Endothelial cell of umbilical vein (primary cell): Measurements from ENCODE around the gene NSUN7.

Experiments used
- CTCF ChIP-seq, 2 donors: IDR thresholded peaks; 1 replicate in 1 of 2; 2 replicates in 1 of 2; pipeline ENCODE4 v1.5.1; 2011; ENCODE audit warnings: low read length in 2 of 2, mild to moderate bottlenecking in 2 of 2, moderate library complexity in 2 of 2, control low read depth in 1 of 2, inconsistent platforms in 1 of 2, low read depth in 1 of 2; ENCODE audit not compliant: insufficient read depth in 1 of 2; ENCODE audit errors: extremely low read depth in 1 of 2
- EZH2 ChIP-seq: IDR thresholded peaks from 2 replicates; pipeline ENCODE4 v1.6.1; 2012; ENCODE audit warnings: borderline replicate concordance, low read depth, mild to moderate bottlenecking, moderate library complexity, low read length, inconsistent platforms; ENCODE audit not compliant: severe bottlenecking
- JUN ChIP-seq: IDR thresholded peaks from 2 replicates; pipeline ENCODE4 v1.6.1; 2011; ENCODE audit warnings: borderline replicate concordance, low read depth; ENCODE audit not compliant: insufficient read length, insufficient read depth
- MAX ChIP-seq: IDR thresholded peaks from 2 replicates; pipeline ENCODE4 v1.6.1; 2011; ENCODE audit not compliant: insufficient read depth, insufficient read length
- MYC ChIP-seq: IDR thresholded peaks from one replicate; pipeline ENCODE4 v1.6.1; 2011; ENCODE audit warnings: mild to moderate bottlenecking, low read depth, low read length
- POLR2A ChIP-seq: IDR thresholded peaks from 2 replicates; pipeline ENCODE4 v1.6.1; 2012; ENCODE audit warnings: low read depth, mild to moderate bottlenecking, control low read depth, low read length
- POLR2AphosphoS5 ChIP-seq: IDR thresholded peaks from 2 replicates; pipeline ENCODE4 v1.6.1; 2012; ENCODE audit warnings: low read depth, mild to moderate bottlenecking, control low read depth, low read length, moderate library complexity; ENCODE audit not compliant: insufficient read depth

GRCh38 chr4:40728333-40728732, 21.4 kb upstream of the NSUN7 start:
- TF ChIP-seq POLR2A (no peak), CTCF (IDR thresholded peaks at IDR 0.05; ENCODE audit: extremely low read depth in 1 of 2, insufficient read depth in 1 of 2, low read depth in 1 of 2, low read length in 2 of 2) (no peak), POLR2AphosphoS5 (no peak), MAX (no peak), EZH2 (no peak), JUN (no peak), MYC (no peak)
